Measurements from ENCODE around the gene CLEC16A.

CLEC16A gene

GRCh38 chr16:11004351-11004750 is 60.0 kb downstream of the CLEC16A start:
- Histone ChIP-seq H3K18ac (ENCODE audit: low read length) (no peak overlapping the region), H2BK120ac (ENCODE audit: low read depth, low read length) (no peak overlapping the region), H3K4ac (ENCODE audit: low read depth, low read length) (no peak overlapping the region), H4K5ac (ENCODE audit: low read length) (no peak overlapping the region), H3K27ac (ENCODE audit: low read depth, low read length) (no peak overlapping the region), H3K36me3 (ENCODE audit: control insufficient read depth, insufficient read depth, low read length) (no peaks in the 10 kb centered on the region), H3K4me1 (ENCODE audit: control insufficient read depth, low read depth, low read length) (peaks cover 9% of the 10 kb centered on the region), H4K8ac (ENCODE audit: low read depth, low read length) (no peak overlapping the region), H3K27me3 (ENCODE audit: insufficient read depth, low read length, poor library complexity) (no peaks in the 10 kb centered on the region), H2BK15ac (replicated peaks; ENCODE audit: low read depth) (no peak overlapping the region), H3K79me1 (ENCODE audit: low read length) (no peaks in the 10 kb centered on the region), H3K79me2 (ENCODE audit: control insufficient read depth, insufficient read depth, low read length) (no peaks in the 10 kb centered on the region), H3K9ac (ENCODE audit: low read length) (no peak overlapping the region), H3K56ac (ENCODE audit: low read length) (no peak overlapping the region), H3K23ac (ENCODE audit: low read length) (no peak overlapping the region), H2BK5ac (ENCODE audit: low read length) (no peak overlapping the region), H2AK5ac (ENCODE audit: low read length) (no peak overlapping the region), H3K4me2 (ENCODE audit: low read length) (no peak overlapping the region), H3K4me3 (ENCODE audit: low read length) (no peak overlapping the region)
- WGBS (ENCODE audit: extremely low coverage, insufficient coverage, low lambda C conversion rate) = no CpG with 5 or more reads among the region's 4 CpGs
- DNase-seq = no peak

GRCh38 chr16:11004973-11005610 is 60.7 kb downstream of the CLEC16A start:
- DNase-seq = no peak
- WGBS (ENCODE audit: extremely low coverage, insufficient coverage, low lambda C conversion rate) = no CpG with 5 or more reads among the region's 5 CpGs
- Histone ChIP-seq H3K23ac (ENCODE audit: low read length) (no peak overlapping the region), H2AK5ac (ENCODE audit: low read length) (no peak overlapping the region), H2BK5ac (ENCODE audit: low read length) (no peak overlapping the region), H3K79me2 (ENCODE audit: control insufficient read depth, insufficient read depth, low read length) (no peaks in the 10 kb centered on the region), H3K4ac (ENCODE audit: low read depth, low read length) (no peak overlapping the region), H4K8ac (ENCODE audit: low read depth, low read length) (no peak overlapping the region), H3K4me1 (ENCODE audit: control insufficient read depth, low read depth, low read length) (peaks cover 9% of the 10 kb centered on the region), H3K9ac (ENCODE audit: low read length) (no peak overlapping the region), H3K27me3 (ENCODE audit: insufficient read depth, low read length, poor library complexity) (no peaks in the 10 kb centered on the region), H4K5ac (ENCODE audit: low read length) (no peak overlapping the region), H3K36me3 (ENCODE audit: control insufficient read depth, insufficient read depth, low read length) (no peaks in the 10 kb centered on the region), H2BK15ac (replicated peaks; ENCODE audit: low read depth) (no peak overlapping the region), H3K4me3 (ENCODE audit: low read length) (no peak overlapping the region), H3K56ac (ENCODE audit: low read length) (no peak overlapping the region), H3K4me2 (ENCODE audit: low read length) (no peak overlapping the region), H2BK120ac (ENCODE audit: low read depth, low read length) (no peak overlapping the region), H3K27ac (ENCODE audit: low read depth, low read length) (no peak overlapping the region), H3K18ac (ENCODE audit: low read length) (peak overlapping the region; percentile 22), H3K79me1 (ENCODE audit: low read length) (no peaks in the 10 kb centered on the region)

GRCh38 chr16:11005611-11005975 is 61.2 kb downstream of the CLEC16A start:
- H3K4me1 ChIP-seq (ENCODE audit: control insufficient read depth, low read depth, low read length) = peaks cover 9% of the 10 kb centered on the region
- H3K4me2 ChIP-seq (ENCODE audit: low read length) = no peak overlapping the region
- no peak overlapping the region for H4K5ac ChIP-seq (ENCODE audit: low read length)
- H3K27me3 ChIP-seq (ENCODE audit: insufficient read depth, low read length, poor library complexity) = no peaks in the 10 kb centered on the region
- no peak overlapping the region for H3K56ac ChIP-seq (ENCODE audit: low read length)
- H4K8ac ChIP-seq (ENCODE audit: low read depth, low read length) = no peak overlapping the region
- no peak overlapping the region for H3K27ac ChIP-seq (ENCODE audit: low read depth, low read length)
- no peak overlapping the region for H3K4ac ChIP-seq (ENCODE audit: low read depth, low read length)
- H2BK5ac ChIP-seq (ENCODE audit: low read length) = no peak overlapping the region
- no peak overlapping the region for H2AK5ac ChIP-seq (ENCODE audit: low read length)
- H2BK15ac ChIP-seq (replicated peaks; ENCODE audit: low read depth) = no peak overlapping the region
- no peak overlapping the region for H3K4me3 ChIP-seq (ENCODE audit: low read length)
- no peak overlapping the region for H3K18ac ChIP-seq (ENCODE audit: low read length)
- no peak for DNase-seq
- H3K79me2 ChIP-seq (ENCODE audit: control insufficient read depth, insufficient read depth, low read length) = no peaks in the 10 kb centered on the region
- H2BK120ac ChIP-seq (ENCODE audit: low read depth, low read length) = no peak overlapping the region
- no peaks in the 10 kb centered on the region for H3K79me1 ChIP-seq (ENCODE audit: low read length)
- no peaks in the 10 kb centered on the region for H3K36me3 ChIP-seq (ENCODE audit: control insufficient read depth, insufficient read depth, low read length)
- WGBS (ENCODE audit: extremely low coverage, insufficient coverage, low lambda C conversion rate) = no CpG with 5 or more reads among the region's 4 CpGs
- H3K9ac ChIP-seq (ENCODE audit: low read length) = no peak overlapping the region
- H3K23ac ChIP-seq (ENCODE audit: low read length) = no peak overlapping the region

GRCh38 chr16:11006656-11007055 is 62.3 kb downstream of the CLEC16A start:
- H2BK5ac ChIP-seq (ENCODE audit: low read length) = no peak overlapping the region
- H4K8ac ChIP-seq (ENCODE audit: low read depth, low read length) = no peak overlapping the region
- no peaks in the 10 kb centered on the region for H3K79me2 ChIP-seq (ENCODE audit: control insufficient read depth, insufficient read depth, low read length)
- no peak overlapping the region for H3K23ac ChIP-seq (ENCODE audit: low read length)
- H3K9ac ChIP-seq (ENCODE audit: low read length) = no peak overlapping the region
- no peak overlapping the region for H3K4ac ChIP-seq (ENCODE audit: low read depth, low read length)
- no peak overlapping the region for H3K18ac ChIP-seq (ENCODE audit: low read length)
- no CpG with 5 or more reads among the region's 2 CpGs for WGBS (ENCODE audit: extremely low coverage, insufficient coverage, low lambda C conversion rate)
- H3K4me2 ChIP-seq (ENCODE audit: low read length) = no peak overlapping the region
- no peaks in the 10 kb centered on the region for H3K79me1 ChIP-seq (ENCODE audit: low read length)
- no peak overlapping the region for H3K27ac ChIP-seq (ENCODE audit: low read depth, low read length)
- no peak overlapping the region for H3K4me3 ChIP-seq (ENCODE audit: low read length)
- H2BK15ac ChIP-seq (replicated peaks; ENCODE audit: low read depth) = no peak overlapping the region
- DNase-seq = no peak
- H4K5ac ChIP-seq (ENCODE audit: low read length) = no peak overlapping the region
- H2BK120ac ChIP-seq (ENCODE audit: low read depth, low read length) = no peak overlapping the region
- H3K36me3 ChIP-seq (ENCODE audit: control insufficient read depth, insufficient read depth, low read length) = no peaks in the 10 kb centered on the region
- H3K4me1 ChIP-seq (ENCODE audit: control insufficient read depth, low read depth, low read length) = peaks cover 9% of the 10 kb centered on the region
- no peaks in the 10 kb centered on the region for H3K27me3 ChIP-seq (ENCODE audit: insufficient read depth, low read length, poor library complexity)
- no peak overlapping the region for H3K56ac ChIP-seq (ENCODE audit: low read length)
- H2AK5ac ChIP-seq (ENCODE audit: low read length) = no peak overlapping the region

- H3K23ac ChIP-seq (ENCODE audit: low read length) = no peak overlapping the region
- H3K79me1 ChIP-seq (ENCODE audit: low read length) = no peaks in the 10 kb centered on the region
- peak; percentile 89 for DNase-seq
- WGBS (ENCODE audit: extremely low coverage, insufficient coverage, low lambda C conversion rate) = no CpG with 5 or more reads among the region's 7 CpGs
- no peak overlapping the region for H2BK120ac ChIP-seq (ENCODE audit: low read depth, low read length)
- peaks cover 9% of the 10 kb centered on the region for H3K4me1 ChIP-seq (ENCODE audit: control insufficient read depth, low read depth, low read length)
- H3K36me3 ChIP-seq (ENCODE audit: control insufficient read depth, insufficient read depth, low read length) = no peaks in the 10 kb centered on the region
- H3K9ac ChIP-seq (ENCODE audit: low read length) = peak overlapping the region; percentile 9
- H3K18ac ChIP-seq (ENCODE audit: low read length) = peak overlapping the region; percentile 64
- H4K5ac ChIP-seq (ENCODE audit: low read length) = no peak overlapping the region
- no peak overlapping the region for H3K4me2 ChIP-seq (ENCODE audit: low read length)
- peak overlapping the region; percentile 69 for H2BK5ac ChIP-seq (ENCODE audit: low read length)
- no peak overlapping the region for H3K4ac ChIP-seq (ENCODE audit: low read depth, low read length)
- H2BK15ac ChIP-seq (replicated peaks; ENCODE audit: low read depth) = no peak overlapping the region
- no peaks in the 10 kb centered on the region for H3K27me3 ChIP-seq (ENCODE audit: insufficient read depth, low read length, poor library complexity)
- no peaks in the 10 kb centered on the region for H3K79me2 ChIP-seq (ENCODE audit: control insufficient read depth, insufficient read depth, low read length)
- peak overlapping the region; percentile 76 for H2AK5ac ChIP-seq (ENCODE audit: low read length)
- peak overlapping the region; percentile 82 for H3K56ac ChIP-seq (ENCODE audit: low read length)
- no peak overlapping the region for H3K27ac ChIP-seq (ENCODE audit: low read depth, low read length)
- H4K8ac ChIP-seq (ENCODE audit: low read depth, low read length) = no peak overlapping the region
- no peak overlapping the region for H3K4me3 ChIP-seq (ENCODE audit: low read length)
These were observed 63.4 kb downstream of the CLEC16A start for GRCh38 chr16:11007714-11008280.
